Uterus (tissue), 4 donors: Measurements from ENCODE around the gene IGFBP3. TPM values are rescaled to one million over a fixed set of nuclear protein-coding genes. Genes with fewer than 3 reads are reported as not detected.

Source experiments
- DNase-seq, 2 donors: peaks; one replicate each; pipeline ENCODE4 v3.0.0-alpha.2; 2019 to 2020
- H3K27ac ChIP-seq, 2 donors: fragments of 200-600 bp; sonication (generic); 1 replicate in 1 of 2; 2 replicates in 1 of 2; pipeline ENCODE4 v1.5.1; 2016 to 2018
- H3K27me3 ChIP-seq, 2 donors: fragments of 200-600 bp; sonication (generic); one replicate each; pipeline ENCODE4 v1.5.1; 2018 to 2019; ENCODE audit warnings: control low read depth in 1 of 2
- H3K36me3 ChIP-seq, 2 donors: fragments of 200-600 bp; sonication (generic); one replicate each; pipeline ENCODE4 v1.5.1; 2019; ENCODE audit warnings: control low read depth in 1 of 2
- H3K4me1 ChIP-seq, 2 donors: fragments of 200-600 bp; sonication (generic); one replicate each; pipeline ENCODE4 v1.5.1; 2018 to 2019; ENCODE audit warnings: control low read depth in 1 of 2
- H3K4me3 ChIP-seq, 2 donors: fragments of 200-600 bp; sonication (generic); 1 replicate in 1 of 2; 2 replicates in 1 of 2; pipeline ENCODE4 v1.5.1; 2018 to 2019; ENCODE audit warnings: mild to moderate bottlenecking in 1 of 2
- H3K9me3 ChIP-seq, 2 donors: fragments of 200-600 bp; sonication (generic); one replicate each; pipeline ENCODE4 v1.5.1; 2019; ENCODE audit warnings: control low read depth in 1 of 2
- POLR2A ChIP-seq, 2 donors: fragments of 450-650 bp; IDR thresholded peaks; one replicate each; pipeline ENCODE4 v1.6.1; 2016; ENCODE audit warnings: antibody characterized with exemption in 2 of 2, mild to moderate bottlenecking in 1 of 2, moderate library complexity in 1 of 2
- intact Hi-C: fragments of 100-400 bp; cut with DNase I; formaldehyde crosslinking; loops from one replicate; pipeline ENCODE4 v1.15.1; 2023; ENCODE audit warnings: low total_unique reads
- total RNA-seq, 4 donors: library from RNA; depleted of rRNA in 3 of 4; stranded (reverse); fragments of >200 nt in 3 of 4; gene quantifications; one replicate each; pipeline versions ENCODE4 v1.1.0 to v1.2.4, GENCODE V29; 2014 to 2023
- TF ChIP-seq, protein P1 (sequence below), 4 experiments: fragments of 200-600 bp in 2 of 4; fragments of 450-650 bp in 2 of 4; sonication (generic) in 2 of 4; IDR thresholded peaks; one replicate each; pipeline ENCODE4 v1.5.1; 2016 to 2019; ENCODE audit warnings: antibody characterized with exemption in 4 of 4, mild to moderate bottlenecking in 2 of 4, moderate library complexity in 1 of 4
- donor health status: DM: yes; HTN: yes; CAD: no.

Gene IGFBP3
- total RNA-seq, 4 donors from 2014 or later, result 202 to 345 (median 319) TPM

DNA sequence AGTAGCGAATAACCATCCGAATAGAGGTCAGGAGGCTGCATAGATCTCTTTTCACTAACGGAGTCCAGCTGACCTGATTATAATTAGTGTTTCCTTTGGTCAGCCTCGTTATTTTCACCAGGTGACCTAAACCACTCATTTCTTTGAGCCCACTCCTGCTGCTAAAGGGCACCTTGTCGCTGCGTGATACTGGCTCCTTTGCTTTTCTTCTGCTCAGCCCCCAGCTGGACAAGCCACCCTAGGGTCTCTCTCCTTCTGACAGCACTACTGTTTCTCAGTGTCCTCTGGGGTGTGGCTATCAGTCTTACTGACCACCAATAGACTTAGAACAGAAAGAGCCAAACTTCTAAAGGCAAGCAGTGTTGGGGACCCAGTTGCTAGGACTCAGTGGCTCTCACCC is 2.7 kb upstream of the IGFBP3 start:
- Histone ChIP-seq H3K9me3 (no peaks in the 10 kb centered on the region), H3K4me3 (no peak overlapping the region), H3K36me3 (no peaks in the 10 kb centered on the region), H3K27me3 (no peaks in the 10 kb centered on the region), H3K27ac (peak overlapping the region in 1 of 2 donors; percentile 0), H3K4me1 (no peaks in the 10 kb centered on the region)
- no peak for DNase-seq
- TF ChIP-seq, protein P1, sequence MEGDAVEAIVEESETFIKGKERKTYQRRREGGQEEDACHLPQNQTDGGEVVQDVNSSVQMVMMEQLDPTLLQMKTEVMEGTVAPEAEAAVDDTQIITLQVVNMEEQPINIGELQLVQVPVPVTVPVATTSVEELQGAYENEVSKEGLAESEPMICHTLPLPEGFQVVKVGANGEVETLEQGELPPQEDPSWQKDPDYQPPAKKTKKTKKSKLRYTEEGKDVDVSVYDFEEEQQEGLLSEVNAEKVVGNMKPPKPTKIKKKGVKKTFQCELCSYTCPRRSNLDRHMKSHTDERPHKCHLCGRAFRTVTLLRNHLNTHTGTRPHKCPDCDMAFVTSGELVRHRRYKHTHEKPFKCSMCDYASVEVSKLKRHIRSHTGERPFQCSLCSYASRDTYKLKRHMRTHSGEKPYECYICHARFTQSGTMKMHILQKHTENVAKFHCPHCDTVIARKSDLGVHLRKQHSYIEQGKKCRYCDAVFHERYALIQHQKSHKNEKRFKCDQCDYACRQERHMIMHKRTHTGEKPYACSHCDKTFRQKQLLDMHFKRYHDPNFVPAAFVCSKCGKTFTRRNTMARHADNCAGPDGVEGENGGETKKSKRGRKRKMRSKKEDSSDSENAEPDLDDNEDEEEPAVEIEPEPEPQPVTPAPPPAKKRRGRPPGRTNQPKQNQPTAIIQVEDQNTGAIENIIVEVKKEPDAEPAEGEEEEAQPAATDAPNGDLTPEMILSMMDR (IDR thresholded peaks at IDR 0.05), result no peak
- no peak for TF ChIP-seq POLR2A (IDR thresholded peaks at IDR 0.05)
- intact Hi-C loops, result loop anchor here (5.0 to 10.0 kb wide), 2 partner anchors 1163 to 1251 kb away; no protein-coding TSS in a partner anchor

DNA sequence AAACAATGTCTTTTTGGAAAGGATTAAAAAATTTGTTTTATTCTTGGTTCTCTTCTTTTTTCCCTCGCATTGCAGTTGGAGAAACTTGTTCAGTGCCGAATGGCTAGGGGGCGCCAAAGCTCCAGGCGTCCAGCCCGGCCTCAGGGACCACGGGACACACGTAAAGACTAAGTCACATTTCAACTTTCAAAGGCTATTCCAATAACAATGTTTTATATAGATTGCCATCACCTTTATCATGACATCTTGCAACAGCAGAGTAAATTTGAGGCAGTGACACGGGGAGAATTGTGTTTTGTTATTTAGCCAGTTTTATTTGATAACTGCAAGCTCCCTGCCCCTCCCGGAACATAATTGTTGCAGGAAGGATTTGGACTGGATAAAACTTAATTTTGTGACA is 2.2 kb upstream of the IGFBP3 start:
- H3K4me3 ChIP-seq, result peak overlapping the region in 1 of 2 donors; percentile 76

DNA sequence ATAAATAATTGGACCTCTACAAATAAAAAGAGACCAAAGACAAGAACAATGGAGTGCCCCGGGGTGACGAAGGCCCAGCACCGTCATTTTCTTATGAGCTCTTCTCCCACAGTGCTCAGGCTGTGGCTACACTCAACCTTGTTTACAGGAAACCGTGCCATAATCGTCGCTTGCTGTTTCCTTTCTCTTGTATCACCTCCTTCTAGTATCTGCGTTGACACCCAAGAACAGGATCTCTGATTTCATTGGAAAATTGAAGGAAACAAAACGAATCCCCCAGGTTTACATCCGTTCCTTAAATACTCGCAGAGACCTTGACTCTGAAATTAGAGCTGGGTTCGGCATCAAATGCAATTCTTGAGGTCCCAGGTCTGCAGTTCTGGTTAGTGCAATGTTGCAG is 1.7 kb upstream of the IGFBP3 start:
- no peaks in the 10 kb centered on the region for H3K36me3 ChIP-seq
- TF ChIP-seq, protein P1 (IDR thresholded peaks at IDR 0.05), result no peak
- TF ChIP-seq POLR2A (IDR thresholded peaks at IDR 0.05), result no peak
- H3K27me3 ChIP-seq, result no peaks in the 10 kb centered on the region
- no peaks in the 10 kb centered on the region for H3K9me3 ChIP-seq
- DNase-seq, result peak in 1 of 2 donors; percentile 29
- H3K4me1 ChIP-seq, result no peaks in the 10 kb centered on the region
- peak overlapping the region; percentile 69 to 89 for H3K27ac ChIP-seq
- intact Hi-C loops, result loop anchor here (5.0 to 10.0 kb wide), 2 partner anchors 1164 to 1252 kb away; no protein-coding TSS in a partner anchor
- H3K4me3 ChIP-seq, result peak overlapping the region in 1 of 2 donors; percentile 76

More for the DNA sequence above, 2.2 kb upstream of the IGFBP3 start:
- Histone ChIP-seq H3K9me3 (no peaks in the 10 kb centered on the region), H3K27me3 (no peaks in the 10 kb centered on the region), H3K27ac (peak overlapping the region; percentile 69 to 89), H3K36me3 (no peaks in the 10 kb centered on the region), H3K4me1 (no peaks in the 10 kb centered on the region)
- DNase-seq, result peak; percentile 83 to 84
- intact Hi-C loops, result loop anchor here (5.0 to 10.0 kb wide), 2 partner anchors 1164 to 1252 kb away; no protein-coding TSS in a partner anchor
- TF ChIP-seq POLR2A (IDR thresholded peaks at IDR 0.05), result no peak
- TF ChIP-seq, protein P1 (IDR thresholded peaks at IDR 0.05), result peak; percentile 67 to 96 (median 92)

DNA sequence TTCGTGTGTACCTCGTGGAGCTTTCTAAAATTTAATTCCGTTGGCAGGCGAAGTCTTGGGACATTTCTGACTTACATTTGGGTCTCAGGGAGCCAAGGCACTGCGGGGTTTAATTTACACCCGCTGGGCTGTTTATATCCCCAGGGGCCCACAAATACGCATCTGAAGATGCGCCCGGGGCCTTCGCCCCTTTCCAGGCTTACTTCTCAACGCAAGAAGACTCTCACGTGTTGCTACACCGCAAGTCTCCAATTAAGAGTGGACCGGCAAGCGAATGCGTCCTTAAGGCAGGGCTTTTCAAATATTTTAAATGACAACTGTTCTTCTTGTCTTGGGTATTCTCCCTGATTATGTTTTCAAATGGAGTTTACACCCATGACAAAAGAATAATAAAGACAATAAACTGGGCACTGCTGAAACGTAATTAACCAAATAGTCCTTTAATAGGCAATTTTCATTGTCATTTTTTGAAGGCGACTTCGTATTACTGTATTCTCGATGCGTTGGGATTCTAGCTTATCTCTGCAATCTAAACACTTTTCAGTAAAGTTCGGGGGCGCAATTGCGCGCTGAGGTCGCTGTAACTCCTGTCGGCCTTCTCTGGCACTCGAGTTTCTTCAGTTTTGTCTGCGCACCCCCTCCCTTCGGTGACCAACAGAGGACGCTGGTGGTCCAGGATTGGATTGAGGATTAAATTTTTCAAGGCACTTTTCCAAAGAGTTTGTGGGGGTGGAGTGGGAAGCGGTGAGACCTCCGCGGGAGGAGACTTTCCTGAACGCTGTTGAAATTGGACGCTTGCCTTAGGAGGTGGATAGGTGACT is 837 bp upstream of the IGFBP3 start:
- H3K27me3 ChIP-seq, result no peaks in the 10 kb centered on the region
- H3K36me3 ChIP-seq, result no peaks in the 10 kb centered on the region
- peaks cover 0 to 3% of the 10 kb centered on the region in 2 donors for H3K4me1 ChIP-seq
- TF ChIP-seq, protein P1 (IDR thresholded peaks at IDR 0.05), result peak; percentile 85 to 96 (median 95)
- TF ChIP-seq POLR2A (IDR thresholded peaks at IDR 0.05), result no peak
- intact Hi-C loops, result loop anchor here (5.0 to 10.0 kb wide), 2 partner anchors 1165 to 1253 kb away; no protein-coding TSS in a partner anchor
- DNase-seq, result peak; percentile 77 to 81
- peak overlapping the region; percentile 41 to 76 for H3K4me3 ChIP-seq
- peak overlapping the region; percentile 69 to 89 for H3K27ac ChIP-seq
- no peaks in the 10 kb centered on the region for H3K9me3 ChIP-seq

DNA sequence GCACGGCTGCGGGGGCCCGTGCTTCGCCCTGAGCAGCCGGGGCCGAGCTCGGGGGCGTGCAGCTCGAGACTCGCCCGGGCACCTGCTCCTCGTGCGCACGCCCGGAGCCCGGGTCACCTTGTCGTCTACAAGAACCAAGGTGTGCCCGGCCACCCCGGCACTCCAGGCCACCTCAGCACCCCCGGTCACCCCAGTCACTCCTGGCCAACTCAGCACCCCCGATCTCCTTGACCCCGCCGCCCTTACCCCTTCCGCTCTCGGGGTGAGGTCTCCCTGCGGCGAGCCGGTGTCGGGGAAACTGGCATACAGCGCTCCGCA is 268 bp upstream of the IGFBP3 start:
- DNase-seq, result peak in 1 of 2 donors; percentile 33
- Histone ChIP-seq H3K27me3 (no peaks in the 10 kb centered on the region), H3K4me3 (peak overlapping the region; percentile 41 to 76), H3K4me1 (peaks cover 0 to 4% of the 10 kb centered on the region in 2 donors), H3K9me3 (no peaks in the 10 kb centered on the region), H3K36me3 (no peaks in the 10 kb centered on the region), H3K27ac (peak overlapping the region; percentile 69 to 89)
- TF ChIP-seq POLR2A (IDR thresholded peaks at IDR 0.05), result no peak
- TF ChIP-seq, protein P1 (IDR thresholded peaks at IDR 0.05), result no peak
- intact Hi-C loops, result loop anchor here (5.0 to 10.0 kb wide), 2 partner anchors 1166 to 1253 kb away; no protein-coding TSS in a partner anchor
